Astrocyte of the spinal cord (primary cell): Measurements from ENCODE around the gene RPS6KA5.
A peak's percentile ranks its signal among the peaks of the same experiment; 100 is the strongest.

ENCODE experiments used
- DNase-seq: peaks from one replicate; pipeline ENCODE4 v3.0.0; 2011; ENCODE audit warnings: low read depth, low spot score
- H3K4me3 ChIP-seq: 2 replicates; pipeline ENCODE4 v1.5.1; 2011; ENCODE audit warnings: low read depth, mild to moderate bottlenecking, low read length, moderate library complexity
- CTCF ChIP-seq: IDR thresholded peaks from 2 replicates; pipeline ENCODE4 v1.5.1; 2012; ENCODE audit warnings: low read depth, mild to moderate bottlenecking, low read length, inconsistent platforms
- in situ Hi-C: cut with HindIII; loops from 2 replicates; pipeline ENCODE4 v1.10.0; 2017; ENCODE audit warnings: low sequenced_read_pairs

The RPS6KA5 gene

GRCh38 chr14:91068642-91069041, 8.2 kb upstream of the RPS6KA5 start:
- no peak overlapping the region for H3K4me3 ChIP-seq
- DNase-seq = peak; percentile 26
- no peak for TF ChIP-seq CTCF
- in situ Hi-C loops = no loop called here

GRCh38 chr14:91067186-91067585, 6.7 kb upstream of the RPS6KA5 start:
- in situ Hi-C loops = no loop called here
- DNase-seq = no peak
- no peak for TF ChIP-seq CTCF
- no peak overlapping the region for H3K4me3 ChIP-seq

- H3K4me3 ChIP-seq = no peak overlapping the region
- no peak for TF ChIP-seq CTCF
- DNase-seq = no peak
- in situ Hi-C loops = no loop called here
Observed at GRCh38 chr14:91065266-91065665, 4.8 kb upstream of the RPS6KA5 start.

- in situ Hi-C loops = no loop called here
- no peak for DNase-seq
- no peak for TF ChIP-seq CTCF
- no peak overlapping the region for H3K4me3 ChIP-seq
Observed at GRCh38 chr14:91063119-91063518, 2.7 kb upstream of the RPS6KA5 start.

GRCh38 chr14:91062600-91062999, 2.2 kb upstream of the RPS6KA5 start:
- TF ChIP-seq CTCF = no peak
- in situ Hi-C loops = no loop called here
- DNase-seq = no peak
- no peak overlapping the region for H3K4me3 ChIP-seq

- in situ Hi-C loops = no loop called here
- no peak for DNase-seq
- TF ChIP-seq CTCF = no peak
Observed at GRCh38 chr14:91061056-91061887, 831 bp upstream of the RPS6KA5 start.

More at GRCh38 chr14:91061056-91061887, 831 bp upstream of the RPS6KA5 start:
- peak overlapping the region; percentile 80 for H3K4me3 ChIP-seq
